HG02943 (cell line): ENCODE data around the gene RIC3.

ENCODE experiments used
- ATAC-seq: cut with Tn5 transposase; IDR thresholded peaks from one replicate; pipeline ENCODE4 v1.9.1; 2021; ENCODE audit warnings: mild to moderate bottlenecking, low read depth, moderate library complexity; ENCODE audit not compliant: unreplicated experiment

RIC3 gene

GRCh38 chr11:8106679-8107078 lies 62.1 kb downstream of the RIC3 start:
- ATAC-seq, result no peak

- no peak for ATAC-seq
Measured at GRCh38 chr11:8105666-8106065, 63.2 kb downstream of the RIC3 start.

- no peak for ATAC-seq
Measured at GRCh38 chr11:8105133-8105532, 63.7 kb downstream of the RIC3 start.

GRCh38 chr11:8103909-8104308 lies 64.9 kb downstream of the RIC3 start:
- ATAC-seq, result no peak

- no peak for ATAC-seq
Measured at GRCh38 chr11:8102965-8103364, 65.9 kb downstream of the RIC3 start.

GRCh38 chr11:8102296-8102915 lies 66.4 kb downstream of the RIC3 start:
- ATAC-seq, result no peak

GRCh38 chr11:8101421-8101820 lies 67.4 kb downstream of the RIC3 start:
- no peak for ATAC-seq

- ATAC-seq, result no peak
Measured at GRCh38 chr11:8100605-8101004, 68.2 kb downstream of the RIC3 start.

- ATAC-seq, result no peak
Measured at GRCh38 chr11:8100158-8100557, 68.7 kb downstream of the RIC3 start.

GRCh38 chr11:8099291-8099899 lies 69.4 kb downstream of the RIC3 start:
- ATAC-seq, result no peak

GRCh38 chr11:8098879-8099278 lies 69.9 kb downstream of the RIC3 start:
- ATAC-seq, result no peak

- no peak for ATAC-seq
Measured at GRCh38 chr11:8098361-8098760, 70.5 kb downstream of the RIC3 start.

- no peak for ATAC-seq
Measured at GRCh38 chr11:8097926-8098325, 70.9 kb downstream of the RIC3 start.

- no peak for ATAC-seq
Measured at GRCh38 chr11:8097468-8097867, 71.4 kb downstream of the RIC3 start.

GRCh38 chr11:8097062-8097461 lies 71.8 kb downstream of the RIC3 start:
- no peak for ATAC-seq

GRCh38 chr11:8096575-8096974 lies 72.2 kb downstream of the RIC3 start:
- ATAC-seq, result no peak

GRCh38 chr11:8095806-8096522 lies 72.9 kb downstream of the RIC3 start:
- no peak for ATAC-seq

GRCh38 chr11:8095371-8095770 lies 73.5 kb downstream of the RIC3 start:
- ATAC-seq, result no peak

- ATAC-seq, result no peak
Measured at GRCh38 chr11:8094656-8095055, 74.2 kb downstream of the RIC3 start.

- ATAC-seq, result no peak
Measured at GRCh38 chr11:8093931-8094575, 74.8 kb downstream of the RIC3 start.
